ENCODE data around the gene GAS5. TPM values are rescaled to one million over a fixed set of nuclear protein-coding genes. Genes with fewer than 3 reads are reported as not detected.
"Not testable (repeated sequence)": the region's sequence is repeated elsewhere in the genome, so short reads cannot be mapped to it uniquely, and the experiment has no call there.

The GAS5 gene
- total and polyA plus RNA-seq, 5 donors from 2014 or later = 279 to 511 (median 414) TPM

DNA sequence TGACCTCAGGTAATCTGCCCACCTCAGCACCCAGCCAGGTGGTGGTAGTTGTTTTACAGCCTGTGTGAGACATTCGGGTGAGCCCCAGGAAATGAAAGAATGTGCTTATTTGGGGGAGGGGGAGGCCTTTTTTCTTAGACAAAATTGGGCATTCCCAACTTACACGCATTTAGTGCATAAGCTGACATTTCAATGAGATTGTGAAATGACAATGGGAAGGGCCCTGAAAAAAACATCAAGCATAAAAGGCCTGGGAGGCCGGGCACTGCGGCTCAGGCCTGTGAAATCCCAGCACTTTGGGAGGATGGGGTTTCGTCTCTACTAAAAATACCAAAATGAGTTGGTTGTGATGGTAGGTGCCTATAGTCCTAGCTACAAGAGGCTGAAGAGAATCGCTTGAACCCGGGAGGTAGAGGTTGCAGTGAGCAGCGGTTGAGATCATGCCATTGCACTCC is 5.0 kb downstream of the GAS5 start:
- Histone ChIP-seq H3K4me3 (ENCODE audit: low read depth, low read length) (no peak overlapping the region), H3K27ac (ENCODE audit: insufficient read depth, low read length, poor library complexity, severe bottlenecking) (no peak overlapping the region), H3K36me3 (ENCODE audit: control insufficient read depth, insufficient read depth, low read length) (peaks cover 48% of the 10 kb centered on the region), H3K27me3 (ENCODE audit: control insufficient read depth, insufficient read depth, low read length) (no peaks in the 10 kb centered on the region), H3K9me3 (ENCODE audit: control insufficient read depth in 2 of 2, low read length in 2 of 2) (no peaks in the 10 kb centered on the region), H3K4me1 (ENCODE audit: control insufficient read depth, insufficient read depth, low read length, poor library complexity, severe bottlenecking) (peaks cover 40% of the 10 kb centered on the region)
- peak overlapping the region in 1 of 3 donors; percentile 84 for H3K27ac Mint-ChIP-seq
- peaks cover 13 to 45% (median 42%) of the 10 kb centered on the region in 4 donors for H3K4me1 Mint-ChIP-seq
- DNase-seq (no peak), ATAC-seq (ENCODE audit: low read depth in 2 of 2) (no peak)
- no peaks in the 10 kb centered on the region for H3K9me3 Mint-ChIP-seq
- peaks cover 8% of the 10 kb centered on the region for H3K27me3 Mint-ChIP-seq
- peak overlapping the region in 1 of 4 donors; percentile 8 for H3K4me3 Mint-ChIP-seq
- H3K36me3 Mint-ChIP-seq = peaks cover 41% of the 10 kb centered on the region

DNA sequence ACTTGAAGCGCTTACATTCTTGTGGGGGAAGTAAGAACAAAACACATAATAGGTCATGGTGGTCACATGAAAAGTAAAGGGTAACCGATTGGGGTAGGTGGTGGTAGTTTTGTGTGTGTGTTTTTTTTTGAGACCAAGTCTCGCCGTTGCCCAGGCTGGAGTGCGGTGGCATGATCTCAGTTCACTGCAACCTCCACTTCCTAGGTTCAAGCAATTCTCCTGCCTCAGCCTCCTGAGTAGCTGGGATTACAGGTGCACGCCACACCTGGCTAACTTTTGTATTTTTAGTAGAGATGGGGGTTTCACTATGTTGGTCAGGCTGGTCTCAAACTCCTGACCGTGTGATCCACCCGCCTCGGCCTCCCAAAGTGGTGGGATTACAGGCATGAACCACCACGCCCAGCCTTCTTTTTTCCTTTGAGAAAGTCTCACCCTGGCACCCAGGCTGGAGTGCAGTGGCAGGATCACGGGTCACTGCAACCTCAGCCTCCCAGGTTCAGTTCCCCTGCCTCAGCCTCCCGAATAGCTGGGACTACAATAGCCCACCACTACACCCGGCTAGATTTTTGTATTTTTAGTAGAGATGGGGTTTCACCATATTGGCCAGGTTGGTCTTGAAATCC is 5.5 kb downstream of the GAS5 start:
- not testable (repeated sequence) for H3K27me3 Mint-ChIP-seq; H3K9me3 Mint-ChIP-seq; H3K4me3 ChIP-seq (ENCODE audit: low read depth, low read length); H3K27me3 ChIP-seq (ENCODE audit: control insufficient read depth, insufficient read depth, low read length); H3K9me3 ChIP-seq (ENCODE audit: control insufficient read depth in 2 of 2, low read length in 2 of 2); ATAC-seq (ENCODE audit: low read depth in 2 of 2); DNase-seq; H3K27ac ChIP-seq (ENCODE audit: insufficient read depth, low read length, poor library complexity, severe bottlenecking)
- peaks cover 46% of the 10 kb centered on the region for H3K36me3 Mint-ChIP-seq
- Histone ChIP-seq H3K36me3 (ENCODE audit: control insufficient read depth, insufficient read depth, low read length) (peaks cover 53% of the 10 kb centered on the region), H3K4me1 (ENCODE audit: control insufficient read depth, insufficient read depth, low read length, poor library complexity, severe bottlenecking) (peaks cover 39% of the 10 kb centered on the region)
- peak overlapping the region in 1 of 3 donors; percentile 84 for H3K27ac Mint-ChIP-seq
- peak overlapping the region in 1 of 4 donors; percentile 8 for H3K4me3 Mint-ChIP-seq
- H3K4me1 Mint-ChIP-seq = peaks cover 13 to 45% (median 42%) of the 10 kb centered on the region in 4 donors

DNA sequence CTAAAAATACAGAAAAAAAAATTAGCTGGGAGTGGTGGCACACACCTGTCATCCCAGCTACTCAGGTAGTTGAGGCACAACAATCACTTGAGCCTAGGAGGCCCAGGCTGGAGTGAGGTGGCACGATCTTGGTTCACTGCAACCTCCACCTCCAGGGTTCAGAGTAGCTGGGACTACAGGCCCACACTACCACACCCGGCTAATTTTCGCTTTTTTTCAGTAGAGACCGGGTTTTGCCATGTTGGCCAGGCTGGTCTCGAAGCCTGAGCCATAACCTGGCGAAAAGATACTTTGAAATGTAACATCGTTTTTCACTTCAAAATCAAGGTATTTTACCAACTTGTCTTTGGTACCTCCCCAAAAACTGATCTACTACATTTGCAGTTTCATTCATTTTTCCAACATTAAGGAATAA is 6.1 kb downstream of the GAS5 start:
- ATAC-seq (ENCODE audit: low read depth in 2 of 2) = no peak
- Histone ChIP-seq H3K27me3 (ENCODE audit: control insufficient read depth, insufficient read depth, low read length) (no peaks in the 10 kb centered on the region), H3K27ac (ENCODE audit: insufficient read depth, low read length, poor library complexity, severe bottlenecking) (no peak overlapping the region), H3K4me3 (ENCODE audit: low read depth, low read length) (no peak overlapping the region), H3K36me3 (ENCODE audit: control insufficient read depth, insufficient read depth, low read length) (peaks cover 58% of the 10 kb centered on the region), H3K9me3 (ENCODE audit: control insufficient read depth in 2 of 2, low read length in 2 of 2) (no peaks in the 10 kb centered on the region), H3K4me1 (ENCODE audit: control insufficient read depth, insufficient read depth, low read length, poor library complexity, severe bottlenecking) (peaks cover 34% of the 10 kb centered on the region)
- H3K4me1 Mint-ChIP-seq = peaks cover 13 to 43% (median 39%) of the 10 kb centered on the region in 4 donors
- H3K27me3 Mint-ChIP-seq = peaks cover 3% of the 10 kb centered on the region
- H3K36me3 Mint-ChIP-seq = peaks cover 44% of the 10 kb centered on the region
- no peaks in the 10 kb centered on the region for H3K9me3 Mint-ChIP-seq
- no peak overlapping the region for H3K4me3 Mint-ChIP-seq
- no peak for DNase-seq
- H3K27ac Mint-ChIP-seq = peak overlapping the region in 1 of 3 donors; percentile 69

DNA sequence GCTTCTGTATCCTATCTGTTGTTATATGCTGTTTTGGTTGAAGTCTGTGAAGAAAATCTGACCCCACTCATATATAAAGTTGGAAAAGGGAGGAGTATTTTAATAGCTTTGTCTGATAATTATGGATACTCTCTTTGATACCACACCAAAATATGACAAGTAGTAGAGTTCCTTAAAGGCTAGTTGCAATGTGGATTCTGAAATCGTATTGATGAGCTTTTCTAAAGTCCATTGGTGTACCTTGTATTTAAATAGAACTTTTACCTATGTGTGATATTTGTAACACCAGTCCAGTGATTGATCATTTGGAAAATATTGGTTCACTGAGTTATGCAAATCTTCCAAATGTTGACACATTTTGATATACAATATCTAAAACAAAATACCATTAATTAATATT is 7.7 kb downstream of the GAS5 start:
- Histone ChIP-seq H3K4me1 (ENCODE audit: control insufficient read depth, insufficient read depth, low read length, poor library complexity, severe bottlenecking) (peaks cover 17% of the 10 kb centered on the region), H3K27ac (ENCODE audit: insufficient read depth, low read length, poor library complexity, severe bottlenecking) (no peak overlapping the region), H3K27me3 (ENCODE audit: control insufficient read depth, insufficient read depth, low read length) (no peaks in the 10 kb centered on the region), H3K4me3 (ENCODE audit: low read depth, low read length) (no peak overlapping the region), H3K9me3 (ENCODE audit: control insufficient read depth in 2 of 2, low read length in 2 of 2) (no peaks in the 10 kb centered on the region), H3K36me3 (ENCODE audit: control insufficient read depth, insufficient read depth, low read length) (peaks cover 59% of the 10 kb centered on the region)
- no peaks in the 10 kb centered on the region for H3K27me3 Mint-ChIP-seq
- H3K27ac Mint-ChIP-seq = no peak overlapping the region
- ATAC-seq (ENCODE audit: low read depth in 2 of 2) = no peak
- DNase-seq = no peak
- H3K4me3 Mint-ChIP-seq = no peak overlapping the region
- H3K36me3 Mint-ChIP-seq = peaks cover 41% of the 10 kb centered on the region
- peaks cover 9 to 31% (median 26%) of the 10 kb centered on the region in 4 donors for H3K4me1 Mint-ChIP-seq
- no peaks in the 10 kb centered on the region for H3K9me3 Mint-ChIP-seq

DNA sequence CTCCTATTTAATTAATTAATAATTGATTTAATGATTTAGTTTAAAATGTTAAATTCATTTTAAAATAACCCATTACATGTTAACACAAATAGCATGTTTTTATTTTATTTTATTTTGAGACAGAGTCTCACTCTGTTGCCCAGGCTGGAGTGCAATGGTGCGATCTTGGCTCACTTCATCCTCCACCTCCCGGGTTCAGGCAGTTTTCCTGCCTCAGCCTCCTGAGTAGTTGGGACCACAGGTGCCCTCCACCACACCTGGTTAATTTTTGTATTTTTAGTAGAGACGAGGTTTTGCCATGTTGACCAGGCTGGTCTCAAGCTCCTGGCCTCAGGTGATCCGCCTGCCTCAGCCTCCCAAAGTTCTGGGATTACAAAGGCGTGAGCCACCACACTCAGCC is 8.2 kb downstream of the GAS5 start:
- not testable (repeated sequence) for ATAC-seq (ENCODE audit: low read depth in 2 of 2); H3K27me3 ChIP-seq (ENCODE audit: control insufficient read depth, insufficient read depth, low read length); H3K4me3 Mint-ChIP-seq; H3K9me3 ChIP-seq (ENCODE audit: control insufficient read depth in 2 of 2, low read length in 2 of 2); H3K27me3 Mint-ChIP-seq; DNase-seq; H3K9me3 Mint-ChIP-seq; H3K27ac Mint-ChIP-seq; H3K4me3 ChIP-seq (ENCODE audit: low read depth, low read length); H3K27ac ChIP-seq (ENCODE audit: insufficient read depth, low read length, poor library complexity, severe bottlenecking)
- Mint-ChIP-seq H3K36me3 (peaks cover 41% of the 10 kb centered on the region), H3K4me1 (peaks cover 9 to 26% (median 22%) of the 10 kb centered on the region in 4 donors)
- H3K36me3 ChIP-seq (ENCODE audit: control insufficient read depth, insufficient read depth, low read length) = peaks cover 54% of the 10 kb centered on the region
- H3K4me1 ChIP-seq (ENCODE audit: control insufficient read depth, insufficient read depth, low read length, poor library complexity, severe bottlenecking) = peaks cover 12% of the 10 kb centered on the region

DNA sequence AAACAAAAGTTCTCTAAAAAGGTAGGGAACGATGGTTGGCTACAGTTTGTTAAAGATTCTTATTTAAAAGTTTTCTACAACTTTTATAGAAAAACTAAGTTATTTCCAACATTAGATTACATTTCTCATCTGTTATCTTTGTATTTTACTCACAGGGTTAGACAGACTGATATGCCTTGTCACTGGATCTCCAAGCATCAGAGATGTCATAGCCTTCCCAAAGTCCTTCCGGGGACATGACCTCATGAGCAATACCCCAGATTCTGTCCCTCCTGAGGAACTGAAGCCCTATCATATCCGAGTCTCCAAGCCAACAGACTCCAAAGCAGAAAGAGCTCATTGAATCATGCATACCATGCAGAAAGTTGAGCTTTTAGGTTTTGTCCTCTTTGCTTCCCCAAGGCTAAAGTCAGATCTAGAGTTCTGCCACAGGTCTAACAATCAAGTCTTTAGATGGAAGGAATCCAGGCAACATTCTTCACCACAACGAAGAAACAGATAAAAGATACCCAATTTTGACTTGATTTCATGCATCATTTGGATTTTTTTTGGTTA is 10.3 kb downstream of the GAS5 start:
- H3K27me3 ChIP-seq (ENCODE audit: control insufficient read depth, insufficient read depth, low read length) = no peaks in the 10 kb centered on the region
- Mint-ChIP-seq H3K4me3 (no peak overlapping the region), H3K4me1 (peaks cover 6 to 12% (median 9%) of the 10 kb centered on the region in 4 donors), H3K9me3 (no peaks in the 10 kb centered on the region), H3K27ac (peak overlapping the region in 2 of 3 donors; percentile 38 to 71), H3K36me3 (peaks cover 44% of the 10 kb centered on the region), H3K27me3 (no peaks in the 10 kb centered on the region)
- DNase-seq = no peak
- no peak overlapping the region for H3K27ac ChIP-seq (ENCODE audit: insufficient read depth, low read length, poor library complexity, severe bottlenecking)
- no peak overlapping the region for H3K4me3 ChIP-seq (ENCODE audit: low read depth, low read length)
- ATAC-seq (ENCODE audit: low read depth in 2 of 2) = no peak
- no peaks in the 10 kb centered on the region for H3K9me3 ChIP-seq (ENCODE audit: control insufficient read depth in 2 of 2, low read length in 2 of 2)
- H3K4me1 ChIP-seq (ENCODE audit: control insufficient read depth, insufficient read depth, low read length, poor library complexity, severe bottlenecking) = no peaks in the 10 kb centered on the region
- peaks cover 49% of the 10 kb centered on the region for H3K36me3 ChIP-seq (ENCODE audit: control insufficient read depth, insufficient read depth, low read length)

DNA sequence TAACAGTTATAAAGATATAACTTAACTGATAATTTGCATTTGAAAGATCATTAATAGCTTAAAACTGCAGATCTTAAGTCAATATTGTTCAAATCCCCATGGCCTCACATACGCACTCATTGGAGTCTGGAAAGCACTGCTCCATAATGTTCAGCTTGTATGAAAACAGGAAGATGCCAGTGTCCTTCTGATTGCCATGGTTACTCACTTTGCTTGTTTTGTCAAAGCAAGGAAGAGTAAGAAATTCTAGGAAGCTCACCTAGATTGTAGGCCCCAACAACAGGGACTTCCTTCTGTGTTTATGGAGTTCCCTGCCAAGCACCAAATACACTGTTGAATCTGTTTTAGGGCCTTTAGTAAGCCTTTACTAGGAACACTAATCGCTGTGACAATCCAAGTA is 10.9 kb downstream of the GAS5 start:
- Mint-ChIP-seq H3K27ac (no peak overlapping the region), H3K4me3 (no peak overlapping the region)
- peaks cover 48% of the 10 kb centered on the region for H3K36me3 ChIP-seq (ENCODE audit: control insufficient read depth, insufficient read depth, low read length)

DNA sequence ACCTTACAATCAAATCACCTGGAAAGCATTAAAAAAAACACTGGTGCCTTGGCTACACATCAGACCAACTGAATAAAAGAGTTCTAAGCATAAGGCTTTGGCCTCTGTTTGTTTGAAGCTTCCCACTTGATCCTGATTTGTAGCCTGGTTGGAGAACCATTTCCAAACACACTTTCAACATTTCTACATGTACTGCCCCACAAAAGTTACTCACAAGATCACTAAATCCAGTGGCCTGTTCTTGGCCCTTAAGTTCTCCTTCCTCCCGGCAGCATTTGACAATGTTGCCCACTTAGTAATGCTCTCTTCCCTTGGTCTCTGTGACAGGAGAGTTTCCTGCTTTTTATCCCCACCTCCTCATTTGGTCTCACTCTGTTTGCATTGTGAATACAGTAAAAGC is 11.8 kb downstream of the GAS5 start:
- Histone ChIP-seq H3K27me3 (ENCODE audit: control insufficient read depth, insufficient read depth, low read length) (no peaks in the 10 kb centered on the region), H3K4me3 (ENCODE audit: low read depth, low read length) (no peak overlapping the region), H3K36me3 (ENCODE audit: control insufficient read depth, insufficient read depth, low read length) (peaks cover 57% of the 10 kb centered on the region), H3K27ac (ENCODE audit: insufficient read depth, low read length, poor library complexity, severe bottlenecking) (no peak overlapping the region), H3K9me3 (ENCODE audit: control insufficient read depth in 2 of 2, low read length in 2 of 2) (no peaks in the 10 kb centered on the region), H3K4me1 (ENCODE audit: control insufficient read depth, insufficient read depth, low read length, poor library complexity, severe bottlenecking) (no peaks in the 10 kb centered on the region)
- H3K4me1 Mint-ChIP-seq = peaks cover 5 to 10% (median 7%) of the 10 kb centered on the region in 4 donors
- H3K9me3 Mint-ChIP-seq = no peaks in the 10 kb centered on the region
- H3K36me3 Mint-ChIP-seq = peaks cover 47% of the 10 kb centered on the region
- no peaks in the 10 kb centered on the region for H3K27me3 Mint-ChIP-seq
- DNase-seq = no peak
- ATAC-seq (ENCODE audit: low read depth in 2 of 2) = no peak
- H3K27ac Mint-ChIP-seq = peak overlapping the region in 1 of 3 donors; percentile 14
- H3K4me3 Mint-ChIP-seq = no peak overlapping the region

More for the DNA sequence above, 10.9 kb downstream of the GAS5 start:
- H3K36me3 Mint-ChIP-seq = peaks cover 47% of the 10 kb centered on the region
- H3K4me1 Mint-ChIP-seq = peaks cover 6 to 10% (median 8%) of the 10 kb centered on the region in 4 donors
- no peak for ATAC-seq (ENCODE audit: low read depth in 2 of 2)
- no peak for DNase-seq
- Histone ChIP-seq H3K27me3 (ENCODE audit: control insufficient read depth, insufficient read depth, low read length) (no peaks in the 10 kb centered on the region), H3K4me3 (ENCODE audit: low read depth, low read length) (no peak overlapping the region), H3K27ac (ENCODE audit: insufficient read depth, low read length, poor library complexity, severe bottlenecking) (no peak overlapping the region), H3K4me1 (ENCODE audit: control insufficient read depth, insufficient read depth, low read length, poor library complexity, severe bottlenecking) (no peaks in the 10 kb centered on the region), H3K9me3 (ENCODE audit: control insufficient read depth in 2 of 2, low read length in 2 of 2) (no peaks in the 10 kb centered on the region)
- no peaks in the 10 kb centered on the region for H3K27me3 Mint-ChIP-seq
- H3K9me3 Mint-ChIP-seq = no peaks in the 10 kb centered on the region
